Neural progenitor cell (in vitro differentiated cells): ENCODE data around the gene SEMA7A. TPM values are rescaled to one million over a fixed set of nuclear protein-coding genes. Genes with fewer than 3 reads are reported as not detected.

Source experiments
- DNase-seq: peaks from one replicate; pipeline ENCODE4 v3.0.0-alpha.2; 2016; ENCODE audit warnings: low spot score
- H2AFZ ChIP-seq: fragments of 200-600 bp; sonication (generic); replicated peaks from 2 replicates; pipeline ENCODE4 v1.6.1; 2016; ENCODE audit warnings: antibody characterized with exemption
- H3F3A ChIP-seq: fragments of 200-600 bp; sonication (generic); 2 replicates; pipeline ENCODE4 v1.6.1; 2016; ENCODE audit warnings: antibody characterized with exemption, low read depth
- H3K27ac ChIP-seq: fragments of 200-600 bp; sonication (generic); 2 replicates; pipeline ENCODE4 v1.5.1; 2016; ENCODE audit warnings: mild to moderate bottlenecking
- H3K27me3 ChIP-seq: fragments of 200-600 bp; sonication (generic); 2 replicates; pipeline ENCODE4 v1.6.1; 2016; ENCODE audit warnings: mild to moderate bottlenecking, moderate library complexity
- H3K36me3 ChIP-seq: fragments of 200-600 bp; sonication (generic); 2 replicates; pipeline ENCODE4 v1.5.1; 2016
- H3K4me1 ChIP-seq: fragments of 200-600 bp; sonication (generic); 2 replicates; pipeline ENCODE4 v1.6.1; 2016; ENCODE audit warnings: mixed run types
- H3K4me2 ChIP-seq: fragments of 200-600 bp; sonication (generic); 2 replicates; pipeline ENCODE4 v1.6.1; 2016
- H3K4me3 ChIP-seq: fragments of 200-600 bp; sonication (generic); 2 replicates; pipeline ENCODE4 v1.5.1; 2016
- H3K79me2 ChIP-seq: fragments of 200-600 bp; sonication (generic); 2 replicates; pipeline ENCODE4 v1.6.1; 2016; ENCODE audit warnings: low read depth
- H3K9ac ChIP-seq: fragments of 200-600 bp; sonication (generic); 2 replicates; pipeline ENCODE4 v1.6.1; 2016
- H3K9me3 ChIP-seq: fragments of 200-600 bp; sonication (generic); 2 replicates; pipeline ENCODE4 v1.5.1; 2016; ENCODE audit warnings: low read depth
- H4K20me1 ChIP-seq: fragments of 200-600 bp; sonication (generic); 2 replicates; pipeline ENCODE4 v1.6.1; 2016; ENCODE audit warnings: low read depth
- H3K27ac Mint-ChIP-seq: 3 replicates; pipeline ENCODE4 v1.8.0; 2021; ENCODE audit warnings: mixed read lengths
- H3K27me3 Mint-ChIP-seq: 2 replicates; pipeline ENCODE4 v1.8.0; 2022; ENCODE audit warnings: low read depth, mild to moderate bottlenecking, inconsistent platforms, moderate library complexity, mixed read lengths; ENCODE audit not compliant: insufficient read depth
- H3K36me3 Mint-ChIP-seq: 3 replicates; pipeline ENCODE4 v1.8.0; 2021; ENCODE audit warnings: mixed read lengths
- H3K4me1 Mint-ChIP-seq: 3 replicates; pipeline ENCODE4 v1.8.0; 2021; ENCODE audit warnings: mixed read lengths
- H3K4me3 Mint-ChIP-seq: 3 replicates; pipeline ENCODE4 v1.8.0; 2021; ENCODE audit warnings: mild to moderate bottlenecking, moderate library complexity, mixed read lengths
- H3K9me3 Mint-ChIP-seq: 3 replicates; pipeline ENCODE4 v1.8.0; 2020; ENCODE audit warnings: mixed read lengths
- EZH2 ChIP-seq: fragments of 200-600 bp; sonication (generic); IDR thresholded peaks from 2 replicates; pipeline ENCODE4 v1.6.1; 2017; ENCODE audit warnings: antibody characterized with exemption, mild to moderate bottlenecking, moderate library complexity
- EZH2phosphoT487 ChIP-seq: fragments of 200-600 bp; sonication (generic); IDR thresholded peaks from 2 replicates; pipeline ENCODE4 v1.6.1; 2017; ENCODE audit warnings: antibody characterized with exemption
- total RNA-seq: library from RNA; depleted of rRNA; stranded (reverse); fragments of >200 nt; gene quantifications from 2 replicates; pipeline ENCODE4 v1.2.3, GENCODE V29; 2015; ENCODE audit warnings: low replicate concordance
- TF ChIP-seq, protein P1 (sequence below): fragments of 200-600 bp; sonication (generic); IDR thresholded peaks from 2 replicates; pipeline ENCODE4 v1.5.1; 2017; ENCODE audit warnings: antibody characterized with exemption, mild to moderate bottlenecking

Gene SEMA7A
- total RNA-seq, 1 donor from 2014 or later = 3.5 TPM

DNA sequence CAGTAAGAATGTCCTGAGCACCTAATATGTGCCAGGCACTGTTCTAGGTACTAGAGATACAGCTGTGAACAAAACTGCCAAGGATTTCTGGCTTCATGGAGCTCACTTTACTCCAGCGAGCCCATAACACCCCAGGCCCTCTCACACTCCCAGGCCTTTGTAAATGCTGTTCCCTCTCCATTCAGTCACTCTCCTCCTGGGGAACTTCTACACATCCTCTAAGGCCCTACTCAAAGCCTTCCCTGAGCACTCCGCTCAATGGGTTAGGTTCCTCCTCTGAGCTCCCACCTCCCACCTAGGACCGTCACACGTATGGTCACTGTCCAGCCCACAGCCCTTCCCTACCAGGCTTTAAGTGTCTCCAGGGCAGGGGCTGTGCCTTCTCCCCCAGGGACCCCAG, 27.2 kb downstream of the SEMA7A start:
- Mint-ChIP-seq H3K4me1 (peaks cover 40% of the 10 kb centered on the region), H3K36me3 (no peaks in the 10 kb centered on the region), H3K4me3 (peak overlapping the region; percentile 39), H3K27me3 (peaks cover 21% of the 10 kb centered on the region), H3K9me3 (no peaks in the 10 kb centered on the region), H3K27ac (peak overlapping the region; percentile 2)
- Histone ChIP-seq H4K20me1 (no peaks in the 10 kb centered on the region), H3K9ac (no peak overlapping the region), H3K4me3 (no peak overlapping the region), H3K27me3 (no peaks in the 10 kb centered on the region), H3K9me3 (no peaks in the 10 kb centered on the region), H3K4me1 (peaks cover 19% of the 10 kb centered on the region), H3K36me3 (no peaks in the 10 kb centered on the region), H3K79me2 (no peaks in the 10 kb centered on the region), H3K27ac (no peak overlapping the region), H3F3A (no peaks in the 10 kb centered on the region), H3K4me2 (peak overlapping the region; percentile 4), H2AFZ (peak overlapping the region; percentile 39)
- TF ChIP-seq, protein P1, sequence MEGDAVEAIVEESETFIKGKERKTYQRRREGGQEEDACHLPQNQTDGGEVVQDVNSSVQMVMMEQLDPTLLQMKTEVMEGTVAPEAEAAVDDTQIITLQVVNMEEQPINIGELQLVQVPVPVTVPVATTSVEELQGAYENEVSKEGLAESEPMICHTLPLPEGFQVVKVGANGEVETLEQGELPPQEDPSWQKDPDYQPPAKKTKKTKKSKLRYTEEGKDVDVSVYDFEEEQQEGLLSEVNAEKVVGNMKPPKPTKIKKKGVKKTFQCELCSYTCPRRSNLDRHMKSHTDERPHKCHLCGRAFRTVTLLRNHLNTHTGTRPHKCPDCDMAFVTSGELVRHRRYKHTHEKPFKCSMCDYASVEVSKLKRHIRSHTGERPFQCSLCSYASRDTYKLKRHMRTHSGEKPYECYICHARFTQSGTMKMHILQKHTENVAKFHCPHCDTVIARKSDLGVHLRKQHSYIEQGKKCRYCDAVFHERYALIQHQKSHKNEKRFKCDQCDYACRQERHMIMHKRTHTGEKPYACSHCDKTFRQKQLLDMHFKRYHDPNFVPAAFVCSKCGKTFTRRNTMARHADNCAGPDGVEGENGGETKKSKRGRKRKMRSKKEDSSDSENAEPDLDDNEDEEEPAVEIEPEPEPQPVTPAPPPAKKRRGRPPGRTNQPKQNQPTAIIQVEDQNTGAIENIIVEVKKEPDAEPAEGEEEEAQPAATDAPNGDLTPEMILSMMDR = no peak
- no peak for TF ChIP-seq EZH2phosphoT487
- TF ChIP-seq EZH2 = no peak
- DNase-seq = no peak

DNA sequence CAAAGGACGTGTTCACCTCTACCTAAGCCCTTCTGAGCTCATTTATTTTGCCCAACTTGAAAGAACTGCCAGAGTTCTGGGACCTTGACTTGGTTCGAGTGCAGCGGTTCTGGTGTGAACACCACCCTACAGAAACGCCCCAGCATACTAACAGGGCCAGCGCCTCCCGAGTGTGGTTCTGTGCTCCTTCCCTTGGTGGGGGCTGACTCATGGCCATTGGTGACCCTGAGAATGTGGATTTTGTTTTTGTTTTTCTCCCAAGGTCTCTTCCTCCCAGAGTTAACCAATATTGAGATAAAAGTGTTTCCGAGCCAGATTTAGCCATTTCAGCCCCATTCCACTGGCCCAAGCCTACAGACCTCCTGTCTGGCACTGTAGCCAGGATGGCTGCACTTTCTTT, 27.9 kb downstream of the SEMA7A start:
- H4K20me1 ChIP-seq = no peaks in the 10 kb centered on the region
- TF ChIP-seq EZH2 (no peak), EZH2phosphoT487 (no peak)
- TF ChIP-seq, protein P1 = no peak
- H3K9me3 ChIP-seq = no peaks in the 10 kb centered on the region
- no peak overlapping the region for H3K4me2 ChIP-seq
- peaks cover 24% of the 10 kb centered on the region for H3K27me3 Mint-ChIP-seq
- DNase-seq = no peak
- H3K36me3 ChIP-seq = no peaks in the 10 kb centered on the region
- H3K36me3 Mint-ChIP-seq = no peaks in the 10 kb centered on the region
- H3K4me3 ChIP-seq = no peak overlapping the region
- H3K4me1 Mint-ChIP-seq = peaks cover 40% of the 10 kb centered on the region
- no peak overlapping the region for H2AFZ ChIP-seq
- no peaks in the 10 kb centered on the region for H3F3A ChIP-seq
- H3K4me3 Mint-ChIP-seq = no peak overlapping the region
- no peaks in the 10 kb centered on the region for H3K9me3 Mint-ChIP-seq
- H3K27me3 ChIP-seq = no peaks in the 10 kb centered on the region
- no peak overlapping the region for H3K9ac ChIP-seq
- no peak overlapping the region for H3K27ac ChIP-seq
- H3K27ac Mint-ChIP-seq = no peak overlapping the region
- H3K4me1 ChIP-seq = peaks cover 19% of the 10 kb centered on the region
- no peaks in the 10 kb centered on the region for H3K79me2 ChIP-seq

DNA sequence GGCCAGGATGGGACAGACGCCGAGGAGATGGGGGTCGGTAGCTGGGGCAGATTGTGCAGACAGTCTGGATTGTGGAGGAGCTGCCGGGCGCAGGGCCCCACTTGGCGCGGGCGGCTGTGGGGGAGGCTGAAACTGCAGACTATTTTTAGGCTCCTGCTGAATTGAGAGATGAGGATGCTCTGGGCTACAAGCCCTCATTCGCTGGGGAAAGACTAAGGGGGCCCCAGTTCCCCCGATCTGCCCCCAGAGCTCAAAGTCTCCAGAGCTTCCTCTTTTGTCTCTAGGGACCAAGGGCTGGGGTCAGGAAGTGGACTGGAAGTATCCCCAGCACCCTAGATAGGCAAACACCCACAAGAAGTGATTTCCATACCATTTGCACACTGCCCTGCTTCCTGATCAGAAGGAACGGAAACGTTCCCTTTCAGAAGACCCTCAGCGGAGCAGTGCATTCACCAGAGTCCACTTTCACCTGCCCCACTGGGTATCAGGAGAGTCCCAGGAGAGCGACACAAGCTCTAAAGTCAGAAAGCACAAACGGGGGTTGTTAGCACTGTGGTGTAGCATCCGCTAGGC, 29.7 kb downstream of the SEMA7A start:
- Histone ChIP-seq H3K9ac (no peak overlapping the region), H3K9me3 (no peaks in the 10 kb centered on the region), H3K4me3 (no peak overlapping the region), H2AFZ (no peak overlapping the region), H4K20me1 (no peaks in the 10 kb centered on the region), H3K4me2 (no peak overlapping the region), H3F3A (no peaks in the 10 kb centered on the region), H3K36me3 (no peaks in the 10 kb centered on the region), H3K79me2 (no peaks in the 10 kb centered on the region), H3K27me3 (no peaks in the 10 kb centered on the region), H3K4me1 (peaks cover 19% of the 10 kb centered on the region), H3K27ac (no peak overlapping the region)
- H3K9me3 Mint-ChIP-seq = no peaks in the 10 kb centered on the region
- peaks cover 28% of the 10 kb centered on the region for H3K27me3 Mint-ChIP-seq
- peaks cover 40% of the 10 kb centered on the region for H3K4me1 Mint-ChIP-seq
- H3K27ac Mint-ChIP-seq = peak overlapping the region; percentile 78
- H3K36me3 Mint-ChIP-seq = no peaks in the 10 kb centered on the region
- no peak for DNase-seq
- no peak for TF ChIP-seq EZH2
- TF ChIP-seq, protein P1 = no peak
- no peak for TF ChIP-seq EZH2phosphoT487
- no peak overlapping the region for H3K4me3 Mint-ChIP-seq
